H9 (cell line): Measurements from ENCODE around the gene HCK. TPM values are rescaled to one million over a fixed set of nuclear protein-coding genes. Genes with fewer than 3 reads are reported as not detected.

Experiments used
- DNase-seq: peaks from one replicate; pipeline ENCODE4 v3.0.0-alpha.2; 2017
- H2AFZ ChIP-seq: one replicate; pipeline ENCODE4 v1.6.1; 2013; ENCODE audit warnings: mild to moderate bottlenecking, low read length, control low read depth, moderate library complexity
- H2AK5ac ChIP-seq: 2 replicates; pipeline ENCODE4 v1.6.1; 2013; ENCODE audit warnings: low read length, control low read depth, mixed read lengths; ENCODE audit not compliant: insufficient read length
- H2BK120ac ChIP-seq: one replicate; pipeline ENCODE4 v1.6.1; 2013; ENCODE audit warnings: low read depth, mild to moderate bottlenecking, low read length, control low read depth, inconsistent platforms; ENCODE audit not compliant: poor library complexity, severe bottlenecking
- H2BK12ac ChIP-seq: 2 replicates; pipeline ENCODE4 v1.6.1; 2013; ENCODE audit warnings: low read length, control low read depth, mixed read lengths, low read depth; ENCODE audit not compliant: insufficient read length
- H2BK15ac ChIP-seq: 2 replicates; pipeline ENCODE4 v1.6.1; 2013; ENCODE audit warnings: low read depth, low read length, control low read depth
- H2BK20ac ChIP-seq: one replicate; pipeline ENCODE4 v1.6.1; 2013; ENCODE audit warnings: low read depth, mild to moderate bottlenecking, low read length, control low read depth, inconsistent platforms; ENCODE audit not compliant: poor library complexity, severe bottlenecking
- H2BK5ac ChIP-seq: 2 replicates; pipeline ENCODE4 v1.6.1; 2013; ENCODE audit warnings: low read length, control low read depth, mixed read lengths; ENCODE audit not compliant: insufficient read length
- H3K14ac ChIP-seq: 2 replicates; pipeline ENCODE4 v1.6.1; 2013; ENCODE audit warnings: low read length, control low read depth; ENCODE audit not compliant: insufficient read depth
- H3K18ac ChIP-seq: 2 replicates; pipeline ENCODE4 v1.6.1; 2013; ENCODE audit warnings: low read depth, mild to moderate bottlenecking, mixed read lengths, low read length, control low read depth; ENCODE audit not compliant: insufficient read length
- H3K23ac ChIP-seq: 2 replicates; pipeline ENCODE4 v1.6.1; 2013; ENCODE audit warnings: low read length, control low read depth, mixed read lengths, low read depth; ENCODE audit not compliant: insufficient read length
- H3K23me2 ChIP-seq: 2 replicates; pipeline ENCODE4 v1.6.1; 2013; ENCODE audit warnings: low read depth, mild to moderate bottlenecking, mixed read lengths, low read length, control low read depth; ENCODE audit not compliant: insufficient read length, poor library complexity, severe bottlenecking
- H3K27ac ChIP-seq: 2 replicates; pipeline ENCODE4 v1.5.1; 2013; ENCODE audit warnings: low read length, control low read depth, mixed read lengths, low read depth; ENCODE audit not compliant: insufficient read length
- H3K27me3 ChIP-seq: 2 replicates; pipeline ENCODE4 v1.6.1; 2013; ENCODE audit warnings: low read length, control low read depth, inconsistent platforms; ENCODE audit not compliant: insufficient read depth
- H3K4ac ChIP-seq: 2 replicates; pipeline ENCODE4 v1.6.1; 2013; ENCODE audit warnings: low read depth, mild to moderate bottlenecking, control low read depth, inconsistent platforms, low read length, moderate library complexity
- H3K4me1 ChIP-seq: 2 replicates; pipeline ENCODE4 v1.6.1; 2013; ENCODE audit warnings: low read length, control low read depth, inconsistent platforms; ENCODE audit not compliant: insufficient read depth
- H3K4me2 ChIP-seq: 2 replicates; pipeline ENCODE4 v1.6.1; 2013; ENCODE audit warnings: low read length, control low read depth, mixed read lengths; ENCODE audit not compliant: insufficient read length, insufficient read depth
- H3K56ac ChIP-seq: 2 replicates; pipeline ENCODE4 v1.6.1; 2013; ENCODE audit warnings: low read depth, mild to moderate bottlenecking, mixed read lengths, low read length, control low read depth; ENCODE audit not compliant: insufficient read length
- H3K79me1 ChIP-seq: 2 replicates; pipeline ENCODE4 v1.6.1; 2013; ENCODE audit warnings: low read depth, mild to moderate bottlenecking, moderate library complexity, low read length, control low read depth, inconsistent platforms; ENCODE audit not compliant: insufficient read depth, poor library complexity, severe bottlenecking
- H3K79me2 ChIP-seq: 2 replicates; pipeline ENCODE4 v1.6.1; 2013; ENCODE audit warnings: low read length, control low read depth, inconsistent platforms; ENCODE audit not compliant: insufficient read depth
- H3K9ac ChIP-seq: 2 replicates; pipeline ENCODE4 v1.6.1; 2013; ENCODE audit warnings: low read length, control low read depth, mixed read lengths; ENCODE audit not compliant: insufficient read length; ENCODE audit errors: extremely low read depth
- H3K9me3 ChIP-seq: one replicate; pipeline ENCODE4 v1.6.1; 2013; ENCODE audit warnings: low read depth, low read length, inconsistent platforms; ENCODE audit not compliant: control insufficient read depth
- H3T11ph ChIP-seq: one replicate; pipeline ENCODE4 v1.6.1; 2013; ENCODE audit warnings: mild to moderate bottlenecking, low read length, control low read depth, inconsistent platforms
- H4K20me1 ChIP-seq: one replicate; pipeline ENCODE4 v1.6.1; 2013; ENCODE audit not compliant: control insufficient read depth, insufficient read length, insufficient read depth
- H4K5ac ChIP-seq: 2 replicates; pipeline ENCODE4 v1.6.1; 2013; ENCODE audit warnings: low read depth, mild to moderate bottlenecking, mixed read lengths, low read length, control low read depth; ENCODE audit not compliant: insufficient read length
- H4K8ac ChIP-seq: replicated peaks from 2 replicates; pipeline ENCODE4 v1.6.1; 2013; ENCODE audit warnings: low read length, control low read depth, mixed read lengths, low read depth; ENCODE audit not compliant: insufficient read length
- H4K91ac ChIP-seq: 2 replicates; pipeline ENCODE4 v1.6.1; 2013; ENCODE audit warnings: low read depth, mild to moderate bottlenecking, moderate library complexity, mixed read lengths, low read length, control low read depth; ENCODE audit not compliant: insufficient read length
- H3K27ac Mint-ChIP-seq, 3 experiments: 2 replicates in 2 of 3; 3 replicates in 1 of 3; pipeline ENCODE4 v1.8.0; 2020 to 2021; ENCODE audit warnings: mixed read lengths in 3 of 3, mild to moderate bottlenecking in 1 of 3, moderate library complexity in 1 of 3
- H3K27me3 Mint-ChIP-seq: 2 replicates; pipeline ENCODE4 v1.8.0; 2021; ENCODE audit warnings: low read depth, mild to moderate bottlenecking, moderate library complexity, mixed read lengths
- H3K36me3 Mint-ChIP-seq, 3 experiments: 2 replicates in 2 of 3; 3 replicates in 1 of 3; pipeline ENCODE4 v1.8.0; 2020 to 2021; ENCODE audit warnings: low read depth in 3 of 3, mixed read lengths in 3 of 3; ENCODE audit not compliant: insufficient read depth in 1 of 3
- H3K4me1 Mint-ChIP-seq, 2 experiments: 2 replicates each; pipeline ENCODE4 v1.8.0; 2020; ENCODE audit warnings: mixed read lengths in 2 of 2
- H3K4me3 Mint-ChIP-seq, 2 experiments: 2 replicates in 1 of 2; 3 replicates in 1 of 2; pipeline ENCODE4 v1.8.0; 2020 to 2021; ENCODE audit warnings: mild to moderate bottlenecking in 2 of 2, mixed read lengths in 2 of 2, moderate library complexity in 1 of 2
- H3K9me3 Mint-ChIP-seq, 2 experiments: 2 replicates in 1 of 2; 3 replicates in 1 of 2; pipeline ENCODE4 v1.8.0; 2020; ENCODE audit warnings: mild to moderate bottlenecking in 2 of 2, mixed read lengths in 2 of 2, moderate library complexity in 1 of 2
- CTCF ChIP-seq: fragments of 200-600 bp; sonication (generic); conservative IDR thresholded peaks from 3 replicates; pipeline ENCODE4 v1.8.0; 2021; ENCODE audit warnings: antibody characterized with exemption, mild to moderate bottlenecking
- WGBS: extraction: QIAGEN DNeasy Blood & Tissue Kit; methylation state at CpG from one replicate; pipeline ENCODE4 v1.1.7; 2013; ENCODE audit warnings: missing lambda C conversion rate, low lambda C conversion rate, mixed read lengths; ENCODE audit not compliant: insufficient read length; ENCODE audit errors: extremely low coverage; 5-methylcytosine and 5-hydroxymethylcytosine counted together
- total RNA-seq: library from RNA; stranded (reverse); gene quantifications from 2 replicates; pipeline ENCODE4 v1.2.1, GENCODE V29; 2021

Gene HCK
- total RNA-seq, 1 experiment from 2014 or later = 1.7 TPM

- H3K36me3 Mint-ChIP-seq = peaks cover 12 to 18% (median 14%) of the 10 kb centered on the region in 3 experiments
- H4K20me1 ChIP-seq = no peaks in the 10 kb centered on the region
- H3K9me3 ChIP-seq = no peaks in the 10 kb centered on the region
These were observed 76.1 kb downstream of the HCK start for GRCh38 chr20:32128167-32128566.

More at GRCh38 chr20:32128167-32128566, 76.1 kb downstream of the HCK start:
- Histone ChIP-seq H4K91ac (no peak overlapping the region), H2BK20ac (no peak overlapping the region), H4K5ac (no peak overlapping the region), H3K4ac (no peak overlapping the region), H3K4me2 (no peak overlapping the region), H3K23ac (no peak overlapping the region), H3K27ac (no peak overlapping the region), H4K8ac (no peak overlapping the region), H3K14ac (no peak overlapping the region), H2AFZ (no peak overlapping the region), H3K18ac (no peak overlapping the region), H2AK5ac (no peak overlapping the region), H2BK5ac (no peak overlapping the region), H3K23me2 (no peaks in the 10 kb centered on the region), H3T11ph (no peak overlapping the region), H2BK120ac (no peak overlapping the region), H2BK15ac (no peak overlapping the region), H3K27me3 (no peaks in the 10 kb centered on the region), H3K79me1 (peaks cover 5% of the 10 kb centered on the region), H2BK12ac (no peak overlapping the region), H3K9ac (no peak overlapping the region), H3K79me2 (no peaks in the 10 kb centered on the region; the same call in 1 of the 2 replicates), H3K4me1 (no peaks in the 10 kb centered on the region; the same call in 1 of the 2 replicates), H3K56ac (no peak overlapping the region)
- Mint-ChIP-seq H3K9me3 (peaks cover 5% of the 10 kb centered on the region in 2 experiments; a peak in 4 of 5 replicates), H3K27me3 (no peaks in the 10 kb centered on the region), H3K4me1 (peaks cover 12 to 17% of the 10 kb centered on the region in 2 experiments), H3K27ac (no peak overlapping the region), H3K4me3 (no peak overlapping the region)
- DNase-seq = no peak
- TF ChIP-seq CTCF = no peak
- WGBS = no CpG with 5 or more reads among the region's 2 CpGs
